ENCODE results near the gene FOXN4. TPM values are rescaled to one million over a fixed set of nuclear protein-coding genes. Genes with fewer than 3 reads are reported as not detected.

The FOXN4 gene
- total and polyA plus RNA-seq, 2 of the 13 experiments (the other 11 are each of a cell fraction or from before 2014, with no cell fraction given), result 0.11 TPM; not detected in 1

DNA sequence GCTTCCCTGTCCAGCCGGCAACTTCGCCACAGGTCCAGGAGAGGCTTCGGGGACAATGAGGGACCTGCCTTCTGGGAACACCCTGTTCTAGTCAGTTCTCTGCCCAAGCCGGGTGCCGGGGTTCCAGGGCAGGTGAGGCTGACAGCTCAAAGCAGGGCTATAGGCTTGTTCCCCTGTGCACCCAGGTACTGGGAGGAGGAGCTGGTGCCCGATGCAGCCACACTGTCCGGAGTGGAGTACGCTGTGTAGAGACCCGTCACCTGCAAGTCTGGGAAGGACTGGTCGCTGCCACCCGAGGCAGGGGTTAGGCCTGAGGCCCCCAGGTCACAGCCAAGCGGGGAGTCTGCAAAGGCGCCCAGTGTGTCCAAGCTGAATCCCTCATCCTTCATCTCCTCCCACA lies 29.6 kb downstream of the FOXN4 start:
- Histone ChIP-seq H3K79me2 (ENCODE audit: insufficient read depth, low read length) (no peaks in the 10 kb centered on the region), H3K9ac (ENCODE audit: insufficient read depth, low read depth, low read length) (no peak overlapping the region), H2AFZ (ENCODE audit: low read length) (no peak overlapping the region), H3K27me3 (ENCODE audit: control insufficient read depth in 1 of 2, insufficient read depth in 2 of 2, low read length in 2 of 2) (peaks cover 0 to 1% of the 10 kb centered on the region in 2 experiments; a peak in 1 of 5 replicates), H3K4me2 (ENCODE audit: low read depth, low read length) (no peak overlapping the region), H3K36me3 (replicated peaks in 1 of 2; ENCODE audit: control insufficient read depth in 1 of 2, insufficient read depth in 2 of 2, low read length in 2 of 2) (no peaks in the 10 kb centered on the region), H3K27ac (ENCODE audit: extremely low read length, insufficient read depth, low read length) (no peak overlapping the region), H4K20me1 (ENCODE audit: insufficient read depth, low read length) (no peaks in the 10 kb centered on the region), H3K4me1 (ENCODE audit: insufficient read depth, low read length) (peaks cover 53% of the 10 kb centered on the region), H3K9me3 (ENCODE audit: low read length) (no peaks in the 10 kb centered on the region), H3K4me3 (replicated peaks in 1 of 3; ENCODE audit: insufficient read depth in 1 of 3, low read depth in 2 of 3, low read length in 3 of 3) (no peak overlapping the region)
- intact Hi-C loops (cut with micrococcal nuclease; ENCODE audit: unreplicated experiment), result no loop called here
- no peak for FAIRE-seq
- in situ Hi-C loops (cut with HindIII; ENCODE audit: extremely low pct_ligation_motif_present, low pct_unique_long_range_greater_than_20kb), result no loop called here
- TF ChIP-seq ZNF598 (CRISPR knock-in tag; IDR thresholded peaks at IDR 0.05; ENCODE audit: borderline replicate concordance), result no peak
- TF ChIP-seq ZC3H13 (CRISPR knock-in tag; IDR thresholded peaks at IDR 0.05), result no peak
- TF ChIP-seq ELF3 (CRISPR knock-in tag; IDR thresholded peaks at IDR 0.05), result no peak
- TF ChIP-seq, protein P1, sequence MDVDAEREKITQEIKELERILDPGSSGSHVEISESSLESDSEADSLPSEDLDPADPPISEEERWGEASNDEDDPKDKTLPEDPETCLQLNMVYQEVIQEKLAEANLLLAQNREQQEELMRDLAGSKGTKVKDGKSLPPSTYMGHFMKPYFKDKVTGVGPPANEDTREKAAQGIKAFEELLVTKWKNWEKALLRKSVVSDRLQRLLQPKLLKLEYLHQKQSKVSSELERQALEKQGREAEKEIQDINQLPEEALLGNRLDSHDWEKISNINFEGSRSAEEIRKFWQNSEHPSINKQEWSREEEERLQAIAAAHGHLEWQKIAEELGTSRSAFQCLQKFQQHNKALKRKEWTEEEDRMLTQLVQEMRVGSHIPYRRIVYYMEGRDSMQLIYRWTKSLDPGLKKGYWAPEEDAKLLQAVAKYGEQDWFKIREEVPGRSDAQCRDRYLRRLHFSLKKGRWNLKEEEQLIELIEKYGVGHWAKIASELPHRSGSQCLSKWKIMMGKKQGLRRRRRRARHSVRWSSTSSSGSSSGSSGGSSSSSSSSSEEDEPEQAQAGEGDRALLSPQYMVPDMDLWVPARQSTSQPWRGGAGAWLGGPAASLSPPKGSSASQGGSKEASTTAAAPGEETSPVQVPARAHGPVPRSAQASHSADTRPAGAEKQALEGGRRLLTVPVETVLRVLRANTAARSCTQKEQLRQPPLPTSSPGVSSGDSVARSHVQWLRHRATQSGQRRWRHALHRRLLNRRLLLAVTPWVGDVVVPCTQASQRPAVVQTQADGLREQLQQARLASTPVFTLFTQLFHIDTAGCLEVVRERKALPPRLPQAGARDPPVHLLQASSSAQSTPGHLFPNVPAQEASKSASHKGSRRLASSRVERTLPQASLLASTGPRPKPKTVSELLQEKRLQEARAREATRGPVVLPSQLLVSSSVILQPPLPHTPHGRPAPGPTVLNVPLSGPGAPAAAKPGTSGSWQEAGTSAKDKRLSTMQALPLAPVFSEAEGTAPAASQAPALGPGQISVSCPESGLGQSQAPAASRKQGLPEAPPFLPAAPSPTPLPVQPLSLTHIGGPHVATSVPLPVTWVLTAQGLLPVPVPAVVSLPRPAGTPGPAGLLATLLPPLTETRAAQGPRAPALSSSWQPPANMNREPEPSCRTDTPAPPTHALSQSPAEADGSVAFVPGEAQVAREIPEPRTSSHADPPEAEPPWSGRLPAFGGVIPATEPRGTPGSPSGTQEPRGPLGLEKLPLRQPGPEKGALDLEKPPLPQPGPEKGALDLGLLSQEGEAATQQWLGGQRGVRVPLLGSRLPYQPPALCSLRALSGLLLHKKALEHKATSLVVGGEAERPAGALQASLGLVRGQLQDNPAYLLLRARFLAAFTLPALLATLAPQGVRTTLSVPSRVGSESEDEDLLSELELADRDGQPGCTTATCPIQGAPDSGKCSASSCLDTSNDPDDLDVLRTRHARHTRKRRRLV (CRISPR knock-in tag; IDR thresholded peaks at IDR 0.05), result no peak
- no peak for TF ChIP-seq MAF1 (CRISPR knock-in tag; IDR thresholded peaks at IDR 0.05; ENCODE audit: borderline replicate concordance)
- TF ChIP-seq PPARG (CRISPR knock-in tag; conservative IDR thresholded peaks at IDR 0.05), result no peak
- TF ChIP-seq, protein P2, sequence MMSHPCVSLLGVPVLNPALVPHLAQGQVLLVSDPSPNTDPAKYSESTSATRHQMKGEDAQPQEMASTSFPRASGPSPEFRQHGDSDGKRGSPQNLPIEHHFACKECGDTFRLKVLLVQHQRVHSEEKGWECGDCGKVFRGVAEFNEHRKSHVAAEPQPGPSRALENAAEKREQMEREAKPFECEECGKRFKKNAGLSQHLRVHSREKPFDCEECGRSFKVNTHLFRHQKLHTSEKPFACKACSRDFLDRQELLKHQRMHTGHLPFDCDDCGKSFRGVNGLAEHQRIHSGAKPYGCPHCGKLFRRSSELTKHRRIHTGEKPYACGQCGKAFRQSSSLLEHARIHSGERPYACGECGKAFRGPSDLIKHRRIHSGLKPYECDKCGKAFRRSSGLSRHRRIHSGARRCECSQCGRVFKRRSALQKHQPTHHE (CRISPR knock-in tag; IDR thresholded peaks at IDR 0.05; ENCODE audit: borderline replicate concordance), result no peak
- no peak for TF ChIP-seq ZBTB21 (CRISPR knock-in tag; IDR thresholded peaks at IDR 0.05)
- no peak for TF ChIP-seq TCF7L2 (IDR thresholded peaks at IDR 0.05; ENCODE audit: low read depth, low read length)
- no peak for TF ChIP-seq ZNF446 (CRISPR knock-in tag; IDR thresholded peaks at IDR 0.05)
- TF ChIP-seq ZNF382 (CRISPR knock-in tag; IDR thresholded peaks at IDR 0.05; ENCODE audit: borderline replicate concordance), result no peak
- TF ChIP-seq RBM39 (IDR thresholded peaks at IDR 0.05; ENCODE audit: low read depth, low read length, poor library complexity, severe bottlenecking), result no peak
- no peak for TF ChIP-seq ZFP36 (IDR thresholded peaks at IDR 0.05; ENCODE audit: borderline replicate concordance, low read depth, low read length, partially characterized antibody)
- TF ChIP-seq ZNF317 (CRISPR knock-in tag; IDR thresholded peaks at IDR 0.05), result no peak
- no peak for TF ChIP-seq RELA (CRISPR knock-in tag; IDR thresholded peaks at IDR 0.05)
- POLR2A ChIA-PET, result no interaction called here
- CTCF ChIA-PET (ENCODE audit: low intra/inter-chr PET ratio, low total read pairs), result no interaction called here
- WGBS (ENCODE audit: low lambda C conversion rate), result 82% methylated on average over 2 of the region's 13 CpGs
- ATAC-seq, result no peak
- no peak for DNase-seq (ENCODE audit: low spot score)
- no TSS peak for BruUV-seq (replicated peaks)
